Upper lobe of right lung (tissue), 1 donor: ENCODE measurements around the gene CDC42BPA. TPM values are rescaled to one million over a fixed set of nuclear protein-coding genes. Genes with fewer than 3 reads are reported as not detected.

ENCODE experiments used
- ATAC-seq: fragments of 200-7000 bp; cut with Tn5 transposase; one replicate; pipeline ENCODE4 v1.9.1; 2020; ENCODE audit warnings: mild to moderate bottlenecking, moderate library complexity
- DNase-seq: peaks from one replicate; pipeline ENCODE4 v3.0.0-alpha.2; 2020
- H3K27ac ChIP-seq: fragments of 200-600 bp; one replicate; pipeline ENCODE4 v1.8.0; 2022
- H3K27me3 ChIP-seq: fragments of 200-600 bp; one replicate; pipeline ENCODE4 v1.8.0; 2022; ENCODE audit warnings: mild to moderate bottlenecking
- H3K36me3 ChIP-seq: fragments of 200-600 bp; one replicate; pipeline ENCODE4 v1.8.0; 2022
- H3K4me1 ChIP-seq: fragments of 200-600 bp; one replicate; pipeline ENCODE4 v1.8.0; 2022
- H3K4me3 ChIP-seq: fragments of 200-600 bp; one replicate; pipeline ENCODE4 v1.8.0; 2022; ENCODE audit warnings: mild to moderate bottlenecking
- H3K9me3 ChIP-seq: fragments of 200-600 bp; one replicate; pipeline ENCODE4 v1.8.0; 2022
- intact Hi-C: fragments of 100-400 bp; cut with DNase I; formaldehyde crosslinking; loops from one replicate; pipeline ENCODE4 v1.11.0; 2022
- total RNA-seq: library from RNA; stranded (reverse); fragmentation: NEBNext Ultra II Directional; extraction: Animal tissue kit (Norgen Biotek cat#: 25700); gene quantifications from one replicate; pipeline ENCODE4 v1.2.1, GENCODE V29; 2021
- TF ChIP-seq, protein P1 (sequence below): fragments of 200-600 bp; IDR thresholded peaks from one replicate; pipeline ENCODE4 v1.8.0; 2022; ENCODE audit warnings: antibody characterized with exemption
- donor health status: DM: no; HTN: yes; CAD: no; lungs with severe emphysema.

Gene CDC42BPA
- total RNA-seq, 1 donor from 2014 or later = 41.8 TPM

DNA sequence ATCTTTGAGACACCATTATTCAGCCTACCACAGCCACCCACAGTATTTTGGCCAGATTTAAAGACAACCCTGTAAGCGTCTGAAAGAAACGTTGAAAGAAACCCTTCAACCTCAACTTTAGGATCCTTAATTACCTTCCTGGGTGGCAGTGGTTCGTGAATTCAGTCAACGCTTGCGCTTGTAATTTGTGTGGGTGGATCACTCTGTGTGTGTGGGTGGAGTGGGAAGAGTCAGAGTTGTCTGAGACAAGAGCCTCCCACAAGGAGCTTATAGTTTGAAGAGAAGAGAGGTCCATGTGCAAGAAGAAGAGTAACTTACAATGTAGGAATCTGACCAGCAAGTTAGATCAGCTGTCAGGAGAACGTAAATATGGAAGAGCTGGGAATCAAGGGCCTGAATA is 369.8 kb downstream of the CDC42BPA start:
- ATAC-seq (no peak), DNase-seq (no peak)
- Histone ChIP-seq H3K36me3 (peaks cover 8% of the 10 kb centered on the region), H3K4me1 (peaks cover 18% of the 10 kb centered on the region), H3K27ac (no peak overlapping the region), H3K27me3 (no peaks in the 10 kb centered on the region), H3K9me3 (no peaks in the 10 kb centered on the region), H3K4me3 (no peak overlapping the region)
- intact Hi-C loops = no loop called here
- TF ChIP-seq, protein P1, sequence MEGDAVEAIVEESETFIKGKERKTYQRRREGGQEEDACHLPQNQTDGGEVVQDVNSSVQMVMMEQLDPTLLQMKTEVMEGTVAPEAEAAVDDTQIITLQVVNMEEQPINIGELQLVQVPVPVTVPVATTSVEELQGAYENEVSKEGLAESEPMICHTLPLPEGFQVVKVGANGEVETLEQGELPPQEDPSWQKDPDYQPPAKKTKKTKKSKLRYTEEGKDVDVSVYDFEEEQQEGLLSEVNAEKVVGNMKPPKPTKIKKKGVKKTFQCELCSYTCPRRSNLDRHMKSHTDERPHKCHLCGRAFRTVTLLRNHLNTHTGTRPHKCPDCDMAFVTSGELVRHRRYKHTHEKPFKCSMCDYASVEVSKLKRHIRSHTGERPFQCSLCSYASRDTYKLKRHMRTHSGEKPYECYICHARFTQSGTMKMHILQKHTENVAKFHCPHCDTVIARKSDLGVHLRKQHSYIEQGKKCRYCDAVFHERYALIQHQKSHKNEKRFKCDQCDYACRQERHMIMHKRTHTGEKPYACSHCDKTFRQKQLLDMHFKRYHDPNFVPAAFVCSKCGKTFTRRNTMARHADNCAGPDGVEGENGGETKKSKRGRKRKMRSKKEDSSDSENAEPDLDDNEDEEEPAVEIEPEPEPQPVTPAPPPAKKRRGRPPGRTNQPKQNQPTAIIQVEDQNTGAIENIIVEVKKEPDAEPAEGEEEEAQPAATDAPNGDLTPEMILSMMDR = no peak

DNA sequence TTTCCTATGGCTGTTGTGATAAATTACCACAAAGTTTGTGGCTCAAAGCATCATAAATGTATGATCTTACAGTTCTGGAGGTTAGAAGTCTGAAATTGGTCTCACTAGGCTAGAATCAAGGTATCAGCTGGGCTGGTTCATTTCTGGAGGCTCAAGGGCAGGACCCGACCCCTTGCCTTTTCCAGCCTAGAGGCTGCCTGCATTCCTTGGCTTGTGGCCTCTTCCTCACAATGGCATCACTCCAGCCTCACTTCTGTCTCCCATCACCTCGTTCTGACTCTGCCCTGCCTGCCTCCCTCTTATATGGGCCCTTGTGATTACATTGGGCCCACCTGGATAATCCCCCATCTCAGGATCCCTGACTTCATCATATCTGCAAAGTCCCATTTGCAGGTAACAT is 370.2 kb downstream of the CDC42BPA start:
- no peak for ATAC-seq
- intact Hi-C loops = no loop called here
- TF ChIP-seq, protein P1 = no peak
- H3K4me3 ChIP-seq = no peak overlapping the region
- peaks cover 8% of the 10 kb centered on the region for H3K36me3 ChIP-seq
- no peak for DNase-seq
- H3K27me3 ChIP-seq = no peaks in the 10 kb centered on the region
- no peaks in the 10 kb centered on the region for H3K9me3 ChIP-seq
- H3K27ac ChIP-seq = no peak overlapping the region
- peaks cover 21% of the 10 kb centered on the region for H3K4me1 ChIP-seq

DNA sequence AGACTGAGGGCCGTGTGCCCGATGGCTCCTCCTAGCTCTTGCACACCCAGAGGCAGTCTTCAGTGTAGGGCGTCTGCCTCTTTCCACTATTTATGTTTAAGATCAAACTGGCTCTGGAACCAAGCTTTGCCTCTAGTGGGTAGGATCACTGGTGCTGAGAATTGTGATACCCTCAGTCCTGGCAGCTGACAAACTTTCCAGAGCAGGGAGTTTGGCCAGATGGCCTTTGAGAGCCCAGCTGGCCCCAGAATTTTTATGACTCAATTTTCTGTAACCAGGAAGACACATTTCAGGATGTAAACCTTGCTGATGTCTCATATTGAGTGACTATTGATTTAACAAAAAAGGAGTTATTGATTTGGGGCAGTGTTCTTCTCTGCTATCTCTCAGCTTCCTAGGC is 371.5 kb downstream of the CDC42BPA start:
- Histone ChIP-seq H3K4me3 (no peak overlapping the region), H3K4me1 (peaks cover 33% of the 10 kb centered on the region), H3K27me3 (no peaks in the 10 kb centered on the region), H3K27ac (no peak overlapping the region), H3K9me3 (no peaks in the 10 kb centered on the region), H3K36me3 (peaks cover 8% of the 10 kb centered on the region)
- TF ChIP-seq, protein P1 = no peak
- ATAC-seq (no peak), DNase-seq (no peak)
- intact Hi-C loops = no loop called here

DNA sequence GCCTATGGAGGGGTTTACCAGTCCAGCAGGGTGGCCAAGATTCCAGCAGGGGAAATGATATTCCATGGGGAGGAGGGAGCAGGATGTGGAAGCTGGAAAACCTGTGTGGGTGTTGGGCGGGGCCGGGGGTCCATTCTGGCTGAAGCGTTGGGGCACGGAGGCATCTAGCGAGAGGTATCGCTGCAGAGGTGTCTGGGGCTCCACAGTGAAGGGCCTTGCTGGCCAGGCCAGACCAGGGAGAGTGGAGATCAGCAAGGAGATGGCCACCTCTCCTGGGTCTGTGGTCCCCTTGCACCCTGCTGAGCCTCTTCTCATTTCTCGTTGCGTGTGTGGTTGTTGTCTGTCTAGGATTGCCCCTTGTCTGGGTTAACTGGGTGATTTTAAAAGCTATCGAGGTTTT is 372.0 kb downstream of the CDC42BPA start:
- ATAC-seq (no peak), DNase-seq (no peak)
- TF ChIP-seq, protein P1 = no peak
- Histone ChIP-seq H3K4me1 (peaks cover 39% of the 10 kb centered on the region), H3K4me3 (no peak overlapping the region), H3K36me3 (peaks cover 8% of the 10 kb centered on the region), H3K9me3 (no peaks in the 10 kb centered on the region), H3K27me3 (no peaks in the 10 kb centered on the region), H3K27ac (peak overlapping the region; percentile 39)
- intact Hi-C loops = no loop called here

DNA sequence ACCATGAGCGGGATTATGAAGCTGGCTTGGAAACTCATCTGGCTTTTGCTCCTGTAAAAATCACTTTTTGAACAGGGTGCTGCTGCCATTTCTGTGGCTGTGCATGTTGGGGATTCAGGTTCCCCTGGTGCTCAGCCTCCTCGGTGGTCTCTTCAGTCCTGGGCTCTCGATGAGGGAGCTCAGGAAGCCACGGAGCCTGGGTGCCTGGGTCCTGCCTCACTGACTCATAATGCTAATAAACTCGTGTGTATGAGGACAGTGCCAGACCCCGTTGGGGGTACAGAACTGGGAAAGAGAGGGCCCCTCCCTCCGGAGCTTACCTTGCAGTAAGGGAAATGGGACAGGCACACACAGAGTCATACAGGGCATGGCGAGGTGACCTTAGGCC is 372.4 kb downstream of the CDC42BPA start:
- H3K4me3 ChIP-seq = no peak overlapping the region
- ATAC-seq = no peak

More for the DNA sequence above, 372.4 kb downstream of the CDC42BPA start:
- no peaks in the 10 kb centered on the region for H3K9me3 ChIP-seq
- DNase-seq = no peak
- intact Hi-C loops = no loop called here
- H3K4me1 ChIP-seq = peaks cover 43% of the 10 kb centered on the region
- H3K27me3 ChIP-seq = no peaks in the 10 kb centered on the region
- H3K27ac ChIP-seq = peak overlapping the region; percentile 39
- peaks cover 8% of the 10 kb centered on the region for H3K36me3 ChIP-seq
- TF ChIP-seq, protein P1 = no peak
